Stimulated activated CD8-positive, alpha-beta memory T cell treated with anti-CD3 and anti-CD28 coated beads, Interleukin-15, amount 100 ng/mL, for 1 hour (primary cell): ENCODE results near the gene MACROD1.
"Not testable (repeated sequence)": the region's sequence is repeated elsewhere in the genome, so short reads cannot be mapped to it uniquely, and the experiment has no call there.

ENCODE experiments used
- DNase-seq: peaks from one replicate; pipeline ENCODE4 v3.0.0-alpha.2; 2020; ENCODE audit warnings: low read depth

Gene MACROD1

DNA sequence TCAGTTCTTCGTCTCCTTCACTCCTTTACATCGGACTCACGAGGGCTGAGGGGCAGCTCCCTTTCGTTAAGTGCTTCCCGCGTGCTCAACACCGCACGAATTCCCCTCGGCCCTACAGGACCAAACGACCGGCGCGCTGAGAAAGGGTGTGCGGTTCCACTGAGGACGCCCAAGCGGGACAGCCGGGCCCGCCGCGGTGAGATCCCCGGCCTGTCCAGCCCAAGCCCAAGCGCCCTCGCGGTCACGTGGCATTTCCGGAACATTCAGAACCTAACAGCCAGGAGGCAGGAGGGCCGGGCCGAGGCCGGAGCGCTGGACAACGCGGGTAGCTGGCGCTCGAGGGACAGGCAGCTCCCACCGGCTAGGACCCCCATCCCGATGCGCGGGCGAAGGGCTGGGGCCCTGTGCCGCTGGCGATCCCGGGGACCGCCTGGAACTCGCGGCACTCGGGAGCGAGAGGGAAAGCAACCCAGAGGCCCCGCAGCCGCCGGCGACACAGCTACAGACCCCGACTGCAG is 19.3 kb upstream of the MACROD1 start:
- DNase-seq: no peak

GRCh38 chr11:64183890-64184289 is 18.0 kb upstream of the MACROD1 start:
- DNase-seq: no peak

- DNase-seq: no peak
Observed at GRCh38 chr11:64181506-64182411, 15.8 kb upstream of the MACROD1 start.

DNA sequence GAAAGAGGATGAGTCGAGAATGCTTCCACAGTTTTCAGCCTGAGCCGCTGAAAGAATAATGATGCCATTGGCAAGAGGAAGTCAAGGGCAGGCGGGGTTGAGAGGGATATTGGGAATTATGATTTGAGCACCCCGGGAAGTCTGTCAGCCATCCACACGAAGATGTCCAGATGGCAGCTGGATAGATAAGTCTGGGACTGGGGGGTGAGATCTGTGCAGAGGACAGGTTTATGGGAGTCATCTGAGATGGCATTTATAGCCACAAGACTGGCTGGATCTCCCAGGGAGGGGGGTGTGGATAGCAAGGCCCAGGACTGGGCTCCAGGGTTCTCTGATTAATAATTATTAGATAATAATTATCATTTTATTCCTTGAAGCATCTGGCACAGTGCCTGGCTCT is 15.0 kb upstream of the MACROD1 start:
- no peak for DNase-seq

- no peak for DNase-seq
Observed at GRCh38 chr11:64178951-64179639, 13.2 kb upstream of the MACROD1 start.

GRCh38 chr11:64178203-64178602 is 12.3 kb upstream of the MACROD1 start:
- no peak for DNase-seq

- DNase-seq: no peak
Observed at GRCh38 chr11:64176751-64177150, 10.8 kb upstream of the MACROD1 start.

DNA sequence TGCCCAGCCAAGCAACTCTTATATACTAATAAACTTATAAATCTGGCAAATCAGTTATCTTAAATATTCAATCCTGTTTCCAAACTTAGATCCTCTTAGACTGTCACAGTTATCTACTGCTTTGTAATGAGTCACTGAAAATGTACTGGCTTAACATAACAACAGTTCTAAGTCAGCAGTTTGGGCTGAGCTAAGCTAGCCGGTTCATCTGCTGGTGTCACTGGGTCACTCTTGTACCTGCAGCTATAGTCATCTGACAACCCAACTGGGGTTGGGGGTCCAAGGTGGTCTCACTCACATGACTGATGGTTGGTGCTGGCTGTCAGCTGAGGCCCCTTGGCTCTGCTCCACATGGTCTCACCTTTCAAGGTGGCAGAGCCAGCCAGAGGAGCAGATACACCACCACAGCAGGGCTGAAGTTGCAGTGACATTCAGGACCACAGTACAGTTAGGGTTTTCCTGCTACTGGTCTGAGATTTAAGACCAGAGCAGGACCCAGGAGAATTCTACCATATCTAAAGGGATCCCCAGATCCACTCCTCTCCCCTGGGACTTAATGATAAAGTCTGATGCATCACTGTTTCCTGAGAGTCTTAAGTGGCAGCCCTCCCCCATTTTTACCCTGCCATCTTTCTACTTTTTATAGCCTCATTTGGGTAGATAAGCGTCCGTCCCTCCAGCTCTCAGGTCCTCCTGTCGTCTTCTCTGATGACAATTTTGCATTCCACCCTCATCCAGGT is 7.9 kb upstream of the MACROD1 start:
- DNase-seq: no peak

DNA sequence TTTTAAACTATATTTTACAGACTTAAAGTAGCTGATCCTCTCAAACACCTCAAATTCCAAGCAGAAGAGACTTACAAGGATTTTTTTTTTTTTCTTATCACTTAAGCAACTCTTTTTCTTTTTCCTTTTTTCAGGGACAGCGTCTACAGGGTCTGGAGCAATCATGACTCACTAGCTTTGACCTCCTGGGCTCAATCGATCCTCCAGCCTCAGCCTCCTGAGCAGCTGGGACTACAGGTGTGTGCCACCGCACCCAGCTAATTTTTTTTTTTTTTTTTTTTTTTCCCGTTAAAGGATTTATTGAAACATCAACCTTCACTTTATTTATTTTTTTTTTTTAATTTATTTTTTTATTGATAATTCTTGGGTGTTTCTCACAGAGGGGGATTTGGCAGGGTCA is 4.5 kb upstream of the MACROD1 start:
- no peak for DNase-seq

- DNase-seq: no peak
Observed at GRCh38 chr11:64165481-64165841, 452 bp downstream of the MACROD1 start.

DNA sequence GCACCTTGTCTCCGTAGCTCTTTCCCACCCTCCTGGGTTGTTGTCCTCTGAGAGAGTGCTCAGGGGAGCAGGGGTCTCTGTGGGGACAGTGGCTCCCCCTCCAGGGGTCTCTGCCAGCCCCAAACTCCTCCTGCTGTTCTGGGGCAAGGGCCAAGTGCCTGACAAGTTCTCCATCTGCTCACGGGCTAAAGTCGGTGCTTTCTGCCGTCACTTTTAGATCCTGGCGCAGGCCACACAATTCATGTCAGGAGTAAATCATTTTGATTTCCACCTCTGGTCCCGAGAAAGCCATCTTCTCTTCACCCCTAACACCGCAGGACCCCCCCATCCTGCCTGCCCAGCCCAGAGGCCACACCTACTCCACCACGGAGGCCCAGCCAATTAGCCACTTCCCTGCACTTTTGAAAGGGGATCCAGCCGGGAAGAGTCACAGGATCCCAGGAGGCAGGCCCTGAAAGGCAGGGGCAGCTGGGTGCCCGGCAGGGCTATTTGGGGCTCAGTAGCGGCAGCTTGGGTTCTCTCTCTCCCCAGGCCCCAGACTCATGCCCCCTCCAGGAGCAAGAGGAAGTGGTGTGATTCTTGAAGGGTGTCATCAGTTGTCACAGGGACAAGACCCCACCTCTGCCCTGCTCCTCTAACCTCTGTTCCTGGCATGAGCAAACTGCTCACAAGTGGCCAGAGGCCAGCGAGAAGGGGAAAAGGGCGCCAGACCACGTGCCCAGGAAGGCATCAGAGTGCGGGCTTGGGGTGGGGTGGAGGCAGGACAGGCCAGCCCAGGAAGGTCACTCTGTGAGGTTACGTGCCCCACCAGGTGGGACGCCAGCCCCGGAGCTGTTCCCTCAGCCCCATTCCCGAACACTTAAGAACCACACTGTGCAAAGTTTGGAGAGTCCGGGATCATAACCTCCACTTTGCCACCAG is 1.3 kb downstream of the MACROD1 start:
- DNase-seq: no peak

DNA sequence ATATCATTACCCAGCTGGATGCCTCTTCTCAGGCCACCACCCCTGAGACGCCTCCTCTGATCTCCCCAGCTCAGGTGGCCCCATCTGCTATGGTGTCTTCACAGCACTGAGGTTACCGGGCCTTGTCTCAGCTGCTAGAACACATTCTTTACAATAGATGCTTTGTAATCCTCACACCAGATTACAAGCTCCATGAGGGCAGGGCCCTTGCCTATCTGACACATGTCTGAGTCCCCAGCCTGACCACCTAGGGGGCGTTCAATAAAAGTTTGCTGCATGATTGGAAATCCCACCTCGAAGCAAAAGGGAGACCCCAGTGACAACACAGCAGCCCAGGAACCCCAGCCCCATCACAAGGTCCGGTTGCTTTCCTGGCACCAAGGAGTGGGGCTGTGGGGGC is 2.0 kb downstream of the MACROD1 start:
- DNase-seq: no peak

DNA sequence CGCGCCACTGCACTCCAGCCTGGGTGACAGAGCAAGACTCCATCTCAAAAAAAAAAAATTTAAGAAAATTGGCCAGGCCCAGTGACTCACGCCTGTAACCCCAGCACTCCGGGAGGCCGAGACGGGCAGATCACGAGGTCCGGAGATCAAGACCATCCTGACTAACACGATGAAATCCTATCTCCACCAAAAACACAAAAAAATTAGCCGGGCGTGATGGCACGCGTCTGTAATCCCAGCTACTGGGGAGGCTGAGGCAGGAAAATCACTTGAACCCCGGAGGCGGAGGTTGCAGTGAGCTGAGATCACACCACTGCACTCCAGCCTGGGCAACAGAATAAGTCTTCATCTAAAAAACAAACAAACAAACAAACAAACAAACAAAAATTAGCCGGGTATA is 3.1 kb downstream of the MACROD1 start:
- DNase-seq: not testable (repeated sequence)

GRCh38 chr11:64161037-64161436 is 4.9 kb downstream of the MACROD1 start:
- no peak for DNase-seq

DNA sequence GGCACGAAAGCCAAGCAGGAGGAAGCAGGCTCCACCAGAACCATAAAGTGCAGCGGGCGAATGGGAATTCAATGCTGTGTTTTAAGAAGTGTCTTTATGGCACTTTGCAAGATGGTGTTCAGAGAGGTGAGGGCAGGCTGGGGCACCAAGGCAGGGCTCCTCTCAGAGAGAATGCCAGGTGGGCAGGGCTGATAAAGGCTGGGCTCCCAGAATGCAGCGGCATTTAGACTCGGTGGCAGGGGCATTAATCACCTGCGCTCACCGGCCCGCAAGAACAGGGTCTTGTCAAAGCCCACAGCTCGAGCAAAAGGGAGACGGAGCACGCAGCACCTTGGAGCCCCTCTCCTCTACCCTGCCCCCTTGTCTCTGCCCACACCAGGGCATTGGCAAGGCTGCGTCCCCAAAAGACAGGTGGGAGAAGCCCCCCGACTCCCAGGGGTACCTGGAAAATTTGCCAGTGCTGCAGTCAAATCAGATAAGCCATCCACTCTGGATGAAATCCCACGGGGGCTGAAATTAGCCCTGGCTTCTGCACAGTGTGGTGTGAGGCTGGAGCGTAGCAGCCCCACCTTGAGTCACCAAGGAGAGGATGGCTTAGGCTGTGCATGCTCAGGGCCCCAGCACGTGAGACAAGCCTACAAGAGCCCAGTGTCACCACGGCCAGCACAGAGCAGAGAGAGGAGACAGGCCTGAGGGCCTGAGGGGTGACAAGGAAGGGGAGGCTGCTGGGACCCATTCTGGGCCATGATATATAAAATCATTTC is 8.1 kb downstream of the MACROD1 start:
- DNase-seq: no peak

DNA sequence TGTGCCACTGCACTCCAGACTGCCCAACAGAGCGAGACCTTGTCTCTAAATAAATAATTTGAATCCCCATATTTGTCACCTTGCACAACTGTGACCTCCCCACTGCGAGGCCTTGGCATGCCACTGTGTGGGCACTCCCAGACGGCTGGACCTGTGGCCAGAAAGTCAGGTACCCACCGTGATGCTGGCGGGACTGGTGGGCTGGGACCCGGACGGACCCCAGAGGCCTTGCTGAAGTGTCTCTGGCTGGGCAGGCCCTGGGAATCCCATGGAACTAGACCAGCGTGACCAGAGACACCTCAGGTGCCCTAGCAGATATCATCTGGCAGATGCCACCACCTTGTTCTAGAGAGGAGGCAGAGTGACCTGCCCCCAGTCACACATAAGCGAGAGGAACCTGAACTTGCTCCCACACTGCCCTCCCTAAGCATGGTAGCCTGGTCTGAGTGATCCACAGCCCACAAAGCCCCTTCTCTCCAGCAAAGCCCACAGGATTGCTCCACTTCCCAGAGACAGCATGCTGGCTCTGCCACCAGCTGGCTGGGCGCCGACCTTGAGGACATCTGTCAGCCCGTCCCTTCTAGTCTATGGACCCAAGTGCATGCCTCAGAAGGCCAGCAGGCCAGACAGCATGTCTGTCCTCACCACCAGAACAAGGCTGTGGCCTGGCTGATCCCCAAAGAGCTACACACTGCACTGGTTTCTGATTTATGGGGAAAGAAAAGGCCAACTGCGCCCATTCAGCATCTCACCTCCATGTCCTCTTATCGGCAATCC is 9.5 kb downstream of the MACROD1 start:
- no peak for DNase-seq

- DNase-seq: no peak
Observed at GRCh38 chr11:64153812-64154211, 12.1 kb downstream of the MACROD1 start.

- peak; percentile 43 for DNase-seq
Observed at GRCh38 chr11:64152841-64153691, 12.8 kb downstream of the MACROD1 start.

DNA sequence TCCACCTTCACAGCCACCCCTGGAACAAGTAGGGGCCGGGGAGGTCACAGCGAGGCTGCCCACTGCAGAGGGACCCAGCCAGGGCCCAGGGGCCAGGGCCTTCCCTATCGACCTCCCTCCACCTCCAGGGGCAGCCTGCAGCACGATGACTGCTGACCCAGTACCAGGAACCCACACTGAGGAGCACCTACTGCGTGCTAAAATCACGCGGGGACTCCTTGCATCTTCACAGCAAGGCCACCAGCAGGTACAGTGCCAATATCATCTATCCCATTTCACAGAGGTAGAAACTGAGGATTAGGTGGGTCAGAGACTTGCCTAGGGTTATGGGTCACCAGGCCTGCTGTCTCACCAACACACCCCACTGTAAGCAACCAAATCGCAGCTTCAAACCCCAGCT is 14.6 kb downstream of the MACROD1 start:
- DNase-seq: no peak
